H1 (cell line): Measurements from ENCODE around the gene MYMX. TPM values are rescaled to one million over a fixed set of nuclear protein-coding genes. Genes with fewer than 3 reads are reported as not detected.

ENCODE experiments used
- CTCF ChIA-PET: fragments of 300-600 bp; sonication (Branson Sonifier 250); formaldehyde crosslinking; loops from one replicate; lab custom pipeline; 2021; ENCODE audit not compliant: partially characterized antibody; lab: Charles Lee
- POLR2A ChIA-PET: fragments of 300-600 bp; sonication (Branson Sonifier 250); formaldehyde crosslinking; loops from one replicate; lab custom pipeline; 2021; ENCODE audit warnings: inconsistent platforms; ENCODE audit not compliant: partially characterized antibody; lab: Charles Lee
- DNase-seq, 2 experiments: peaks; one replicate each; pipeline versions ENCODE4 v3.0.0 to v3.0.0-alpha.2; 2010 to 2022; ENCODE audit warnings: low spot score in 2 of 2, low read depth in 1 of 2, mixed read lengths in 1 of 2
- FAIRE-seq: peaks from 2 replicates; lab custom pipeline; 2011; peaks lifted over from hg19 to GRCh38; lab: Jason Lieb, UNC
- H2AFZ ChIP-seq: 2 replicates; pipeline ENCODE4 v1.8.1; 2012; ENCODE audit warnings: low read length, inconsistent platforms
- H2AK5ac ChIP-seq: 2 replicates; pipeline ENCODE4 v1.6.1; 2013; ENCODE audit warnings: low read depth, low read length
- H2BK120ac ChIP-seq: replicated peaks from 2 replicates; pipeline ENCODE3; 2013; ENCODE audit warnings: low read depth, low read length, inconsistent platforms
- H2BK12ac ChIP-seq: 2 replicates; pipeline ENCODE4 v1.6.1; 2013; ENCODE audit warnings: low read depth, low read length
- H2BK15ac ChIP-seq: 2 replicates; pipeline ENCODE4 v1.6.1; 2013; ENCODE audit warnings: low read length
- H2BK20ac ChIP-seq: 2 replicates; pipeline ENCODE4 v1.6.1; 2013; ENCODE audit warnings: low read length
- H2BK5ac ChIP-seq: 2 replicates; pipeline ENCODE4 v1.6.1; 2013; ENCODE audit warnings: low read depth, low read length
- H3K14ac ChIP-seq: 2 replicates; pipeline ENCODE4 v1.6.1; 2013; ENCODE audit warnings: inconsistent platforms; ENCODE audit not compliant: insufficient read length
- H3K18ac ChIP-seq: 2 replicates; pipeline ENCODE4 v1.6.1; 2013; ENCODE audit warnings: low read length; ENCODE audit errors: extremely low read depth
- H3K23ac ChIP-seq: 2 replicates; pipeline ENCODE4 v1.6.1; 2013; ENCODE audit warnings: inconsistent platforms; ENCODE audit not compliant: insufficient read length
- H3K23me2 ChIP-seq: 2 replicates; pipeline ENCODE4 v1.6.1; 2013; ENCODE audit warnings: low read depth, low read length
- H3K27ac ChIP-seq: 2 replicates; pipeline ENCODE4 v1.6.1; 2011; ENCODE audit warnings: low read depth, low read length, inconsistent platforms
- H3K27me3 ChIP-seq, 4 experiments: replicated peaks in 1 of 4; 1 replicate in 1 of 4; 2 replicates in 3 of 4; pipeline versions ENCODE4 v1.6.1 to v1.8.1; 2011 to 2013; ENCODE audit warnings: low read length in 3 of 4, mild to moderate bottlenecking in 3 of 4, inconsistent platforms in 2 of 4, mixed read lengths in 2 of 4, moderate library complexity in 1 of 4; ENCODE audit not compliant: control insufficient read depth in 3 of 4, insufficient read depth in 3 of 4; ENCODE audit errors: extremely low read depth in 1 of 4
- H3K36me3 ChIP-seq, 4 experiments: 2 replicates each; pipeline versions ENCODE4 v1.6.1 to v1.8.1; 2011 to 2013; ENCODE audit warnings: mild to moderate bottlenecking in 4 of 4, low read length in 3 of 4, moderate library complexity in 2 of 4, control low read depth in 1 of 4, inconsistent platforms in 1 of 4; ENCODE audit not compliant: insufficient read depth in 4 of 4, control insufficient read depth in 2 of 4
- H3K4ac ChIP-seq: replicated peaks from 2 replicates; pipeline ENCODE3; 2013; ENCODE audit warnings: low read length, low read depth, mixed read lengths, inconsistent platforms; ENCODE audit not compliant: insufficient read length
- H3K4me1 ChIP-seq, 4 experiments: replicated peaks in 1 of 4; 1 replicate in 1 of 4; 2 replicates in 3 of 4; pipeline versions ENCODE4 v1.6.1 to v1.8.1; 2011 to 2013; ENCODE audit warnings: low read length in 3 of 4, inconsistent platforms in 2 of 4, mixed read lengths in 1 of 4; ENCODE audit not compliant: insufficient read depth in 4 of 4, control insufficient read depth in 3 of 4
- H3K4me2 ChIP-seq, 2 experiments: 2 replicates each; pipeline versions ENCODE4 v1.6.1 to v1.8.1; 2011 to 2013; ENCODE audit warnings: low read depth in 2 of 2, low read length in 2 of 2, control low read depth in 1 of 2, inconsistent platforms in 1 of 2, mild to moderate bottlenecking in 1 of 2; ENCODE audit not compliant: insufficient read depth in 1 of 2
- H3K4me3 ChIP-seq, 4 experiments: fragments of 200-600, 300-600 bp in 1 of 4; sonication (generic), shearing (Covaris generic), sonication (Bioruptor Twin) in 1 of 4; 2 replicates each; pipeline versions ENCODE4 v1.5.1 to v1.8.1; 2011 to 2016; ENCODE audit warnings: low read length in 4 of 4, low read depth in 3 of 4, control low read depth in 2 of 4, inconsistent platforms in 2 of 4, mild to moderate bottlenecking in 2 of 4, mixed read lengths in 1 of 4, moderate library complexity in 1 of 4; ENCODE audit not compliant: insufficient read depth in 2 of 4; ENCODE audit errors: extremely low read depth in 1 of 4
- H3K56ac ChIP-seq: replicated peaks from 2 replicates; pipeline ENCODE3; 2013; ENCODE audit warnings: low read depth, mild to moderate bottlenecking, mixed read lengths, low read length, inconsistent platforms; ENCODE audit not compliant: insufficient read length
- H3K79me1 ChIP-seq: 2 replicates; pipeline ENCODE4 v1.6.1; 2013; ENCODE audit warnings: low read depth, low read length, control low read depth
- H3K79me2 ChIP-seq, 2 experiments: 2 replicates each; pipeline versions ENCODE4 v1.6.1 to v1.8.1; 2012 to 2013; ENCODE audit warnings: low read length in 2 of 2, mild to moderate bottlenecking in 2 of 2, inconsistent platforms in 1 of 2; ENCODE audit not compliant: insufficient read depth in 2 of 2, control insufficient read depth in 1 of 2
- H3K9ac ChIP-seq, 4 experiments: replicated peaks in 1 of 4; 1 replicate in 1 of 4; 2 replicates in 3 of 4; pipeline versions ENCODE4 v1.6.1 to v1.8.1; 2011 to 2013; ENCODE audit warnings: low read depth in 3 of 4, low read length in 3 of 4, control low read depth in 2 of 4, mild to moderate bottlenecking in 2 of 4, moderate library complexity in 2 of 4, inconsistent platforms in 1 of 4; ENCODE audit errors: extremely low read depth in 1 of 4
- H3K9me3 ChIP-seq, 2 experiments: 2 replicates each; pipeline versions ENCODE4 v1.6.1 to v1.8.1; 2012 to 2013; ENCODE audit warnings: mild to moderate bottlenecking in 2 of 2, moderate library complexity in 2 of 2, control low read depth in 1 of 2, inconsistent platforms in 1 of 2, low read depth in 1 of 2, low read length in 1 of 2, mixed read lengths in 1 of 2; ENCODE audit not compliant: insufficient read depth in 2 of 2
- H4K20me1 ChIP-seq, 2 experiments: replicated peaks in 1 of 2; 2 replicates each; pipeline versions ENCODE3 to v1.8.1; 2011 to 2013; ENCODE audit warnings: inconsistent platforms in 2 of 2, low read length in 2 of 2, mild to moderate bottlenecking in 1 of 2; ENCODE audit not compliant: insufficient read depth in 2 of 2, control insufficient read depth in 1 of 2
- H4K5ac ChIP-seq: 2 replicates; pipeline ENCODE4 v1.6.1; 2013; ENCODE audit warnings: low read length, low read depth, mixed read lengths, inconsistent platforms; ENCODE audit not compliant: insufficient read length
- H4K8ac ChIP-seq: 2 replicates; pipeline ENCODE4 v1.8.0; 2013; ENCODE audit warnings: mild to moderate bottlenecking, moderate library complexity, low read length, inconsistent platforms; ENCODE audit not compliant: insufficient read depth; ENCODE audit errors: extremely low read depth
- H4K91ac ChIP-seq: replicated peaks from 2 replicates; pipeline ENCODE3; 2013; ENCODE audit warnings: low read length, mixed read lengths, inconsistent platforms; ENCODE audit not compliant: insufficient read length
- CTCF ChIP-seq, 3 experiments: IDR thresholded peaks; 1 replicate in 2 of 3; 2 replicates in 1 of 3; pipeline versions ENCODE4 v1.5.1 to v1.6.1; 2011; ENCODE audit warnings: low read length in 3 of 3, mild to moderate bottlenecking in 3 of 3, inconsistent platforms in 2 of 3, low read depth in 1 of 3, moderate library complexity in 1 of 3; ENCODE audit not compliant: insufficient read depth in 1 of 3; ENCODE audit errors: control extremely low read depth in 1 of 3
- HDAC2 ChIP-seq, 2 experiments: fragments of 300-600 bp in 1 of 2; sonication (generic) in 1 of 2; IDR thresholded peaks; 2 replicates each; pipeline ENCODE4 v1.6.1; 2011 to 2012; ENCODE audit warnings: low read depth in 2 of 2, low read length in 2 of 2, mild to moderate bottlenecking in 2 of 2, moderate library complexity in 2 of 2, borderline replicate concordance in 1 of 2, inconsistent platforms in 1 of 2
- MAFK ChIP-seq: IDR thresholded peaks from 2 replicates; pipeline ENCODE4 v1.6.1; 2012; ENCODE audit warnings: low read depth, mild to moderate bottlenecking, improper control_type of control experiment, low read length
- SRF ChIP-seq: IDR thresholded peaks from 2 replicates; pipeline ENCODE4 v1.6.1; 2011; ENCODE audit warnings: mild to moderate bottlenecking, low read depth, low read length, moderate library complexity
- YY1 ChIP-seq: IDR thresholded peaks from 2 replicates; pipeline ENCODE4 v1.6.1; 2011; ENCODE audit warnings: low read depth, mild to moderate bottlenecking, low read length
- ZNF274 ChIP-seq: IDR thresholded peaks from 2 replicates; pipeline ENCODE4 v1.7.0; 2012; ENCODE audit warnings: low read length, borderline replicate concordance; ENCODE audit errors: extremely low read depth
- WGBS, 2 experiments: shearing (Covaris generic) in 1 of 2; methylation state at CpG; one replicate each; pipeline versions ENCODE4 v1.1.6 to v1.1.7; 2013 to 2015; ENCODE audit warnings: low lambda C conversion rate in 2 of 2, mixed read lengths in 2 of 2, inconsistent platforms in 1 of 2, low coverage in 1 of 2, missing lambda C conversion rate in 1 of 2; ENCODE audit not compliant: insufficient replicate concordance in 2 of 2, insufficient coverage in 1 of 2, insufficient read length in 1 of 2; ENCODE audit errors: extremely low coverage in 1 of 2, missing lambda C conversion rate in 1 of 2; 5-methylcytosine and 5-hydroxymethylcytosine counted together
- polyA plus RNA-seq, 7 experiments: library from polyadenylated mRNA; depleted of rRNA in 3 of 7; stranded (reverse) in 5 of 7; unstranded in 2 of 7; fragments of >200 nt in 5 of 7; fragments of 200-250 nt in 2 of 7; gene quantifications; 1 replicate in 5 of 7; 2 replicates in 1 of 7; 4 replicates in 1 of 7; pipeline versions ENCODE4 v1.2.1 to v1.2.3, GENCODE V29; 2011 to 2013; ENCODE audit warnings: missing spikeins in 2 of 7, mixed read lengths in 2 of 7
- total RNA-seq: library from RNA; stranded (reverse); fragmentation: NEBNext Ultra II Directional; extraction: Animal tissue kit (Norgen Biotek cat#: 25700); gene quantifications from 2 replicates; pipeline ENCODE4 v1.2.1, GENCODE V29; 2021

The MYMX gene
- total and polyA plus RNA-seq, 2 of the 8 experiments (the other 6 are each of a cell fraction or from before 2014, with no cell fraction given): 4.7 to 6.9 TPM

GRCh38 chr6:44261581-44261980 lies 44.9 kb downstream of the MYMX start:
- FAIRE-seq (no peak), DNase-seq (no peak)
- H4K8ac ChIP-seq: no peak overlapping the region
- H2BK20ac ChIP-seq: no peak overlapping the region
- H3K4ac ChIP-seq: no peak overlapping the region
- H2AFZ ChIP-seq: no peak overlapping the region
- peaks cover 3 to 10% (median 7%) of the 10 kb centered on the region in 4 experiments; a peak in 4 of 8 replicates for H3K36me3 ChIP-seq
- H3K79me1 ChIP-seq: peaks cover 7% of the 10 kb centered on the region; the same call in 1 of the 2 replicates
- peaks cover 0 to 11% of the 10 kb centered on the region in 2 experiments; a peak in 1 of 4 replicates for H3K79me2 ChIP-seq
- no peaks in the 10 kb centered on the region for H3K9me3 ChIP-seq
- peaks cover 1 to 5% of the 10 kb centered on the region in 2 experiments for H4K20me1 ChIP-seq
- no peak overlapping the region for H3K27ac ChIP-seq
- 96% methylated on average over 8 of the region's 8 CpGs; no CpG with 5 or more reads in 1 of the 2 experiments for WGBS, 2 experiments
- peaks cover 12% of the 10 kb centered on the region for H3K23me2 ChIP-seq
- H2BK15ac ChIP-seq: no peak overlapping the region
- no peaks in the 10 kb centered on the region; a peak in 1 of 7 replicates for H3K27me3 ChIP-seq
- no peak overlapping the region for H3K56ac ChIP-seq
- H4K91ac ChIP-seq: no peak overlapping the region
- no peak overlapping the region for H4K5ac ChIP-seq
- H2BK5ac ChIP-seq: no peak overlapping the region
- CTCF ChIA-PET: interaction anchor here (0.6 to 19.0 kb wide), 13 partner anchors 8 to 165 kb away, joined by 3 to 330 read pairs (median 4); partner anchors contain the start of genes AARS2 and HSP90AB1
- H2BK120ac ChIP-seq: no peak overlapping the region
- no peak overlapping the region for H3K4me3 ChIP-seq
- H2BK12ac ChIP-seq: no peak overlapping the region
- no peak overlapping the region for H3K4me2 ChIP-seq
- no peak overlapping the region for H3K14ac ChIP-seq
- H3K18ac ChIP-seq: no peak overlapping the region
- no peak overlapping the region for H3K23ac ChIP-seq
- peaks cover 6 to 35% (median 16%) of the 10 kb centered on the region in 4 experiments for H3K4me1 ChIP-seq
- H2AK5ac ChIP-seq: no peak overlapping the region
- H3K9ac ChIP-seq: no peak overlapping the region; a peak in 1 of 7 replicates
- POLR2A ChIA-PET: interaction anchor here (0.6 to 15.1 kb wide), 7 partner anchors 8 to 675 kb away, joined by 3 to 581 read pairs (median 5); partner anchors contain the start of genes HSP90AB1, SLC35B2 and TMEM151B
- TF ChIP-seq YY1: no peak
- TF ChIP-seq SRF: no peak
- TF ChIP-seq CTCF (IDR thresholded peaks at IDR 0.05; ENCODE audit: control extremely low read depth in 1 of 3, insufficient read depth in 1 of 3, low read depth in 1 of 3, low read length in 3 of 3): no peak
- no peak for TF ChIP-seq ZNF274
- no peak for TF ChIP-seq MAFK
- no peak for TF ChIP-seq HDAC2 (IDR thresholded peaks at IDR 0.05; ENCODE audit: borderline replicate concordance in 1 of 2, low read depth in 2 of 2, low read length in 2 of 2)
